HEK293 (cell line): Measurements from ENCODE around the gene WFDC12.

Experiments used
- CTCF ChIA-PET: fragments of 350-600 bp; formaldehyde crosslinking; extraction: SDS; loops from one replicate; lab custom pipeline; 2021; ENCODE audit warnings: antibody characterized with exemption; lab: Yijun Ruan, JAX
- POLR2A ChIA-PET: fragments of 300-600 bp; formaldehyde crosslinking; extraction: SDS; loops from one replicate; lab custom pipeline; 2020; ENCODE audit warnings: antibody characterized with exemption, inconsistent platforms; lab: Yijun Ruan, JAX
- H3K27ac ChIP-seq: fragments of 200-500 bp; sonication (Bioruptor generic); 2 replicates; pipeline ENCODE4 v1.5.1; 2014; ENCODE audit warnings: low read depth, low read length, control low read depth, inconsistent platforms; ENCODE audit errors: extremely low read depth
- H3K36me3 ChIP-seq, 2 experiments: fragments of 200-500 bp in 1 of 2; sonication (Bioruptor generic) in 1 of 2; 1 replicate in 1 of 2; 2 replicates in 1 of 2; pipeline ENCODE4 v1.5.1; 2014 to 2017; ENCODE audit warnings: inconsistent platforms in 2 of 2, low read length in 2 of 2; ENCODE audit not compliant: control insufficient read depth in 2 of 2, insufficient read depth in 1 of 2
- H3K4me1 ChIP-seq: fragments of 200-500 bp; sonication (Bioruptor generic); 2 replicates; pipeline ENCODE4 v1.5.1; 2014; ENCODE audit warnings: mild to moderate bottlenecking, low read length, inconsistent platforms; ENCODE audit not compliant: control insufficient read depth, insufficient read depth
- H3K4me3 ChIP-seq: 2 replicates; pipeline ENCODE4 v1.5.1; 2011; ENCODE audit warnings: low read depth, mild to moderate bottlenecking, control low read depth, low read length, moderate library complexity
- H3K9me3 ChIP-seq: fragments of 200-500 bp; sonication (Bioruptor generic); 2 replicates; pipeline ENCODE4 v1.5.1; 2014; ENCODE audit warnings: low read depth, low read length, inconsistent platforms; ENCODE audit not compliant: control insufficient read depth, insufficient read depth
- ATF2 ChIP-seq: fragments of 450-650 bp; formaldehyde crosslinking; IDR thresholded peaks from 2 replicates; pipeline ENCODE4 v1.5.1; 2016; ENCODE audit warnings: missing biosample characterization, missing genetic modification characterization, low read depth
- FEZF1 ChIP-seq: fragments of 450-650 bp; formaldehyde crosslinking; IDR thresholded peaks from 2 replicates; pipeline ENCODE4 v1.5.1; 2016; ENCODE audit warnings: missing biosample characterization, missing genetic modification characterization
- KLF17 ChIP-seq: fragments of 450-650 bp; formaldehyde crosslinking; IDR thresholded peaks from 2 replicates; pipeline ENCODE4 v1.5.1; 2016; ENCODE audit warnings: missing biosample characterization, missing genetic modification characterization
- KLF9 ChIP-seq: fragments of 450-650 bp; formaldehyde crosslinking; IDR thresholded peaks from 2 replicates; pipeline ENCODE4 v1.5.1; 2016; ENCODE audit warnings: missing biosample characterization, missing genetic modification characterization, low read depth
- OVOL3 ChIP-seq: fragments of 450-650 bp; formaldehyde crosslinking; IDR thresholded peaks from 2 replicates; pipeline ENCODE4 v1.5.1; 2016; ENCODE audit warnings: missing biosample characterization, missing genetic modification characterization
- REST ChIP-seq: fragments of 450-650 bp; formaldehyde crosslinking; IDR thresholded peaks from 2 replicates; pipeline ENCODE4 v1.5.1; 2016; ENCODE audit warnings: missing biosample characterization, missing genetic modification characterization
- ZBTB48 ChIP-seq: fragments of 450-650 bp; formaldehyde crosslinking; IDR thresholded peaks from 2 replicates; pipeline ENCODE4 v1.5.1; 2016; ENCODE audit warnings: missing biosample characterization, missing genetic modification characterization
- ZNF140 ChIP-seq: fragments of 450-650 bp; formaldehyde crosslinking; IDR thresholded peaks from 2 replicates; pipeline ENCODE4 v1.5.1; 2016; ENCODE audit warnings: missing biosample characterization, missing genetic modification characterization
- ZNF16 ChIP-seq: fragments of 450-650 bp; formaldehyde crosslinking; IDR thresholded peaks from 2 replicates; pipeline ENCODE4 v1.5.1; 2016; ENCODE audit warnings: low read depth, missing biosample characterization, missing genetic modification characterization
- ZNF18 ChIP-seq: fragments of 450-650 bp; formaldehyde crosslinking; IDR thresholded peaks from 2 replicates; pipeline ENCODE4 v1.5.1; 2016; ENCODE audit warnings: missing biosample characterization, missing genetic modification characterization
- ZNF248 ChIP-seq: fragments of 450-650 bp; formaldehyde crosslinking; IDR thresholded peaks from 2 replicates; pipeline ENCODE4 v1.5.1; 2017; ENCODE audit warnings: missing biosample characterization, missing genetic modification characterization
- ZNF274 ChIP-seq, 2 experiments: fragments of 200-500 bp in 1 of 2; fragments of 450-650 bp in 1 of 2; sonication (Bioruptor generic) in 1 of 2; formaldehyde crosslinking in 1 of 2; IDR thresholded peaks; 2 replicates each; pipeline versions ENCODE4 v1.5.1 to v1.6.1; 2014 to 2016; ENCODE audit warnings: borderline replicate concordance in 1 of 2, inconsistent platforms in 1 of 2, low read length in 1 of 2, missing biosample characterization in 1 of 2, missing genetic modification characterization in 1 of 2
- ZNF302 ChIP-seq: fragments of 450-650 bp; formaldehyde crosslinking; IDR thresholded peaks from 2 replicates; pipeline ENCODE4 v1.5.1; 2016; ENCODE audit warnings: missing biosample characterization, missing genetic modification characterization, low read depth
- ZNF311 ChIP-seq: fragments of 450-650 bp; formaldehyde crosslinking; IDR thresholded peaks from 2 replicates; pipeline ENCODE4 v1.5.1; 2017; ENCODE audit warnings: missing biosample characterization, missing genetic modification characterization, borderline replicate concordance
- ZNF514 ChIP-seq: fragments of 450-650 bp; formaldehyde crosslinking; IDR thresholded peaks from 2 replicates; pipeline ENCODE4 v1.5.1; 2016; ENCODE audit warnings: missing biosample characterization, missing genetic modification characterization
- ZNF521 ChIP-seq: fragments of 450-650 bp; formaldehyde crosslinking; IDR thresholded peaks from 2 replicates; pipeline ENCODE4 v1.5.1; 2017; ENCODE audit warnings: missing biosample characterization, mild to moderate bottlenecking, missing genetic modification characterization
- ZNF626 ChIP-seq: fragments of 450-650 bp; sonication (Bioruptor Pico); formaldehyde crosslinking; IDR thresholded peaks from 2 replicates; pipeline ENCODE4 v1.5.1; 2018; ENCODE audit warnings: missing biosample characterization, missing genetic modification characterization, inconsistent platforms
- ZNF704 ChIP-seq: fragments of 450-650 bp; formaldehyde crosslinking; IDR thresholded peaks from 2 replicates; pipeline ENCODE4 v1.5.1; 2016; ENCODE audit warnings: missing biosample characterization, missing genetic modification characterization
- ZNF747 ChIP-seq: fragments of 450-650 bp; formaldehyde crosslinking; IDR thresholded peaks from 2 replicates; pipeline ENCODE4 v1.5.1; 2016; ENCODE audit warnings: missing biosample characterization, missing genetic modification characterization
- ZNF792 ChIP-seq: fragments of 450-650 bp; formaldehyde crosslinking; IDR thresholded peaks from 2 replicates; pipeline ENCODE4 v1.5.1; 2016; ENCODE audit warnings: missing biosample characterization, missing genetic modification characterization

Gene WFDC12

GRCh38 chr20:45124365-45124764 is at the start of gene WFDC12 (continued):
- TF ChIP-seq KLF9, result no peak
- TF ChIP-seq ZNF274 (IDR thresholded peaks at IDR 0.05; ENCODE audit: low read length), result no peak
- TF ChIP-seq ZNF274 (tag by site-specific recombination; IDR thresholded peaks at IDR 0.05; ENCODE audit: borderline replicate concordance), result no peak
- TF ChIP-seq ZNF140 (tag by site-specific recombination), result no peak

- POLR2A ChIA-PET, result no interaction called here
- H3K27ac ChIP-seq, result no peak overlapping the region
- no peaks in the 10 kb centered on the region for H3K36me3 ChIP-seq
- CTCF ChIA-PET, result interaction anchor here (0.8 to 1.1 kb wide), 2 partner anchors 8 to 34 kb away, joined by 3 read pairs; no protein-coding TSS in a partner anchor
- no peaks in the 10 kb centered on the region for H3K4me1 ChIP-seq
- TF ChIP-seq ZNF514 (tag by site-specific recombination) (no peak), OVOL3 (no peak), REST (tag by site-specific recombination) (no peak), ZNF704 (tag by site-specific recombination) (no peak), ZNF747 (tag by site-specific recombination) (no peak), FEZF1 (tag by site-specific recombination) (no peak), ZNF792 (no peak), ZNF248 (tag by site-specific recombination) (no peak), ATF2 (tag by site-specific recombination) (no peak), ZNF18 (tag by site-specific recombination) (no peak), ZNF302 (tag by site-specific recombination) (no peak), ZNF16 (no peak), KLF17 (tag by site-specific recombination) (no peak), ZNF521 (tag by site-specific recombination) (no peak), ZNF311 (tag by site-specific recombination) (no peak), ZBTB48 (tag by site-specific recombination) (no peak), ZNF626 (no peak)
- no peak overlapping the region for H3K4me3 ChIP-seq
- no peaks in the 10 kb centered on the region for H3K9me3 ChIP-seq
These were observed 49.3 kb upstream of the WFDC12 start for GRCh38 chr20:45173522-45173921.
